CD4-positive, alpha-beta T cell treated with Interleukin-4 for 4 hours (primary cell): ENCODE measurements around the gene PMAIP1.

ENCODE experiments used
- DNase-seq: peaks from one replicate; pipeline ENCODE4 v3.0.0-alpha.2; 2020

Gene PMAIP1

GRCh38 chr18:59915606-59916005, 15.8 kb downstream of the PMAIP1 start:
- no peak for DNase-seq

- DNase-seq, result no peak
Observed at GRCh38 chr18:59916746-59917145, 16.9 kb downstream of the PMAIP1 start.

GRCh38 chr18:59917422-59917821, 17.6 kb downstream of the PMAIP1 start:
- DNase-seq, result no peak

- no peak for DNase-seq
Observed at GRCh38 chr18:59918320-59918755, 18.5 kb downstream of the PMAIP1 start.

- no peak for DNase-seq
Observed at GRCh38 chr18:59918997-59919396, 19.2 kb downstream of the PMAIP1 start.

GRCh38 chr18:59921384-59921891, 21.6 kb downstream of the PMAIP1 start:
- DNase-seq, result peak; percentile 44

- DNase-seq, result no peak
Observed at GRCh38 chr18:59923539-59924196, 23.9 kb downstream of the PMAIP1 start.

GRCh38 chr18:59926131-59926530, 26.3 kb downstream of the PMAIP1 start:
- DNase-seq, result no peak

GRCh38 chr18:59927246-59927825, 27.5 kb downstream of the PMAIP1 start:
- no peak for DNase-seq

GRCh38 chr18:59928201-59928600, 28.4 kb downstream of the PMAIP1 start:
- DNase-seq, result no peak

- DNase-seq, result no peak
Observed at GRCh38 chr18:59929621-59930295, 30.0 kb downstream of the PMAIP1 start.

- DNase-seq, result no peak
Observed at GRCh38 chr18:59932401-59932800, 32.6 kb downstream of the PMAIP1 start.

GRCh38 chr18:59938676-59939075, 38.9 kb downstream of the PMAIP1 start:
- no peak for DNase-seq

- DNase-seq, result no peak
Observed at GRCh38 chr18:59939127-59939526, 39.3 kb downstream of the PMAIP1 start.

GRCh38 chr18:59940068-59940467, 40.3 kb downstream of the PMAIP1 start:
- no peak for DNase-seq

GRCh38 chr18:59941331-59941730, 41.5 kb downstream of the PMAIP1 start:
- DNase-seq, result no peak

- no peak for DNase-seq
Observed at GRCh38 chr18:59942601-59943000, 42.8 kb downstream of the PMAIP1 start.

GRCh38 chr18:59945544-59945943, 45.7 kb downstream of the PMAIP1 start:
- DNase-seq, result no peak

- no peak for DNase-seq
Observed at GRCh38 chr18:59950215-59950944, 50.6 kb downstream of the PMAIP1 start.

- no peak for DNase-seq
Observed at GRCh38 chr18:59951591-59951990, 51.8 kb downstream of the PMAIP1 start.

- DNase-seq, result no peak
Observed at GRCh38 chr18:59952283-59953007, 52.6 kb downstream of the PMAIP1 start.
